GM19023 (cell line): ENCODE data around the gene BBOX1.
"Not testable (repeated sequence)": the region's sequence is repeated elsewhere in the genome, so short reads cannot be mapped to it uniquely, and the experiment has no call there.

Experiments
- ATAC-seq: cut with Tn5 transposase; IDR thresholded peaks from one replicate; pipeline ENCODE4 v1.9.1; 2021; ENCODE audit warnings: mild to moderate bottlenecking, moderate library complexity; ENCODE audit not compliant: unreplicated experiment

BBOX1 gene, protein sequence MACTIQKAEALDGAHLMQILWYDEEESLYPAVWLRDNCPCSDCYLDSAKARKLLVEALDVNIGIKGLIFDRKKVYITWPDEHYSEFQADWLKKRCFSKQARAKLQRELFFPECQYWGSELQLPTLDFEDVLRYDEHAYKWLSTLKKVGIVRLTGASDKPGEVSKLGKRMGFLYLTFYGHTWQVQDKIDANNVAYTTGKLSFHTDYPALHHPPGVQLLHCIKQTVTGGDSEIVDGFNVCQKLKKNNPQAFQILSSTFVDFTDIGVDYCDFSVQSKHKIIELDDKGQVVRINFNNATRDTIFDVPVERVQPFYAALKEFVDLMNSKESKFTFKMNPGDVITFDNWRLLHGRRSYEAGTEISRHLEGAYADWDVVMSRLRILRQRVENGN

DNA sequence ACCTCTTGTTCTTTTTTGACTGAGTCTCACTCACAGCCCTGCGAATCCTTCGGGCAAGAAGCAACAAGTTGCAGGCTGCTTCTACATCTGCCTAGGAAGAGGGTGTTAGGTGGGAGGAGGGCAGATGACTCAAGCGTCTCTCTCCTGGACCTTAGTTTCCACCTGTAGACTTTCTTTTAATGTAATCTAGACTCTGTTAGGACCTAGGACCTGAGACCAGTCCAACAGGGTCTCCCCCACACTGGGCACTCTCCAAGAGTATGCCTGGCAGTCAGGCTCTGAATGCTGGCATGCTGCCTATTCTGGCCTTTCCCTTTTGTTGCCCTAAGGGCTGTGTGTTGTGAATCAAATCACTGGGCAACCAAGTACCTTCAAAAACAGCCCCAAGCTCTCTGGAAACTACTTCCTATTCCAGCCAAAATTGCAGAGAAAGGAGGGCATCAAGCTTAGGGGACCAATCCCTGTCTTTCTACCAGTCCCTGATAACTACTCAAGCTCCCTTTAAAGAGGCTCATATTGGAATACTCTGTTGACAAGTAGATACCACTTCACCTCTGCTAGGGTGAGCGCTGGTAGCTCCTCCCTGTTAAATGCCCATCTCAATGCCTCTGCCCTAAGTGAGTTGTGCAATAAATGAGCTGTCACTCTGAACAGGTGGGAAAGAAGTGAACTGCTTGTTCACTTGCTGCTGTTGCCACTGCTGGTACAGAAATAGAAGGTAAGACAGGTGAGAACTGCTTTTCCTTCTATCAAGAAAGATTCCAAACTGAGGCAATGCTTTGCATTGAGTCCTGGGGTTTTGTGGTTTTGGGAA, at the start of gene BBOX1:
TSS of gene BBOX1 (plus strand) at position 514 of the 814 bp plus-strand sequence. CDS start 14,616 bp downstream, outside the sequence.
- no peak for ATAC-seq

DNA sequence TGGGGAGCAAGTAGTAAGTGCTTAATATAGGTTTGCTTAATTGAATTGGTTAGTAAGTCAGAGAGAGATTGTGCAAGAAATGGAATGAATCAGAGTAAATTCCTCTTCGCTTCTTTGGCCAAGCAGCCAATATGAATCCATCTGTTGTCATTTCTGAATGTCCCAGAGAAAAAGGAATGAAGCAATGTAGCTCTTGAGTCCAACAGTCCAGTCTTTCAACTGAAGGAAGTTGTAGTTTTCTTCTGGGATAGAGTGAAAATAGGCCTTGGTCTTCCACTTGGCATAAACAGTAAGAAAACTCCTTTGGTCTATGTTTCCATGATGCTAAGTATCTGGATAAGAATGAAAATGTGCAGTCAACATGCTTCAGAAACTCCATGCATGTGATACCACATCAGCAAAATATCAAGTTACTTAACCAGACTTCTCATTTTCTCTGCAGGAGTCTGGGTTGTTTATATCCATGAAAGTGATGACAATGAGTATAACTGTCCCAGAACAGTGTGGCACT, 48.5 kb upstream of the BBOX1 start:
- no peak for ATAC-seq

DNA sequence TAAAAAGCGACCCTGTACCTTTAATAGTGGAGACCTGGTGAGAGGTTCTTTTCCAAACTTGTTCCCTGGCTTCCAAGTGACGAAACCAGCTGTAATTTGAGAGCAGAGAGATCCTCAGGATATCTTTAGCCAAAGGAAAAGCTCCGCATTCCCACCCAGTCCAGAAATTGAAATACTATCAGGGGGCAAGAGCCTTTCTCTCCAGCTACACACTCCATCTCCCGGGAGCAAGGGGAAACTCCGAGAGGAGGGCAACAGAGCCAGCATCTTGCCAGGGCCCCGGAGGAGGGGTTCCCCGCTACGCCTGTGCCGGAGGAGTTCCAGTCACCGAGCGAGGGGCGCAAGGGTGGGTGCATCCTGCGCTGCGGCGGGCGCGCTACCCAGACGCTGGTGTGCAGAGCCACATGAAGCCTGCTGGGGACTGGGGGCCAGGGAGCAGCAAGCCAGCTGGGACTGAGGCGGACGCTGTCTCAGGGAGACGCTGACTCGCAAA, 46.6 kb upstream of the BBOX1 start, which contains the start of gene FIBIN:
TSS of gene FIBIN (plus strand) at position 148 of the 493 bp plus-strand sequence. CDS start 415 bp downstream, outside the sequence.
- ATAC-seq, result no peak

DNA sequence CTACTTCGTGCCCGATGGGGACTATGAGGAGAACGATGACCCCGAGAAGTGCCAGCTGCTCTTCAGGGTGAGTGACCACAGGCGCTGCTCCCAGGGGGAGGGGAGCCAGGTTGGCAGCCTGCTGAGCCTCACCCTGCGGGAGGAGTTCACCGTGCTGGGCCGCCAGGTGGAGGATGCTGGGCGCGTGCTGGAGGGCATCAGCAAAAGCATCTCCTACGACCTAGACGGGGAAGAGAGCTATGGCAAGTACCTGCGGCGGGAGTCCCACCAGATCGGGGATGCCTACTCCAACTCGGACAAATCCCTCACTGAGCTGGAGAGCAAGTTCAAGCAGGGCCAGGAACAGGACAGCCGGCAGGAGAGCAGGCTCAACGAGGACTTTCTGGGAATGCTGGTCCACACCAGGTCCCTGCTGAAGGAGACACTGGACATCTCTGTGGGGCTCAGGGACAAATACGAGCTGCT, 46.0 kb upstream of the BBOX1 start:
- ATAC-seq, result no peak

DNA sequence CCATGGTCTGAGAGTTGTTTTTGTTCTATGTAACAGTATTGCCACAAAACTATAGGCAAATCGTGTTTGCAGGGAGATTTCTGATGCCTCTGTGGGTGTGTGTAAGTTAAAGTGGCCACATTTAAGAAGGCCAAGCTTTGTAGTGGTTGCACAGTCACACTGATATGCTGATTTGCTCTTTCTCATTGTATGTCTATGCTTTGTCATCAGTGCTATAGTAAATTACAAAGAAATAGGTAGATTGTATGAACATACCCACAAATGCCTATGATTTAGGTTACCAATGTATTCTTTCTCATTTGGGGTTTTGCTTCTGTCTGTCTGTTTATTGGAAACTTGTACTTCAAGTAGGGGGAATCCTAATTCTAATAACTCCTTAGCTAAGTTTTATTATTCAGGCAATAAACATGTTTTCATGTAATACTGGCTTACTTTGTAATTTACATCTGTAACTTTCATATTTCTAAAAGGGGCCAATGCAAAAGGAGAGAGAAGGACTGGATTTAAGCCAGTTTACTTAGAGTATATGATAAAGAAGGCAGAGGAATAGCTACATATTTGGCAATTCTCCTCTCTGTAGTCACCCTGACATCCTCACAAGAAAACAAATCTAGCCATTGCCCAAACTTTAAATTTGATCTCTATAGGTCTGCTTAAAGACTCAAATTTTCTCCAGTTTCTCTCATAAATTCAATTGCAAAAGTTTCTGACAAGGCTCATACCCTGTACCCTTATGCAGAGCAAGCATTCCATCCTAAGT, 44.7 kb upstream of the BBOX1 start:
- ATAC-seq, result no peak

DNA sequence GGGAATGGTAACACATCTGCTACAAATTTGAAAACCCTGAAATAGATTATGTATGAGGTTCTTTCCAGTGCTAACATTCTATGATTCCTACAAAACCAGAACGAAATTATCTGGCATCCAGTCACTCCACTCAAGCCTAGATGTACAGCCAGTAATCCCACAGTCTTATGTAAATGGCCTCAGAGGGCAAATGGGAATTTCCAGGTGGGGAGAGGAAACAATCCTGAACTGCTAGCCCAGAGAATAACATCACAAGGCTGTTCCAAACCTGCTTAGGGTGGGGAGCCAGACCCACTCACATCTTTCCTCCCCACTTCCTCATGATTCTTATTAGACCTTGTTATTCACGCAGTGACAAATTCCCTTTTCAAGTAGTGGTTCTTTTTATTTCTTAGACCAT, 43.2 kb upstream of the BBOX1 start:
- ATAC-seq, result no peak

DNA sequence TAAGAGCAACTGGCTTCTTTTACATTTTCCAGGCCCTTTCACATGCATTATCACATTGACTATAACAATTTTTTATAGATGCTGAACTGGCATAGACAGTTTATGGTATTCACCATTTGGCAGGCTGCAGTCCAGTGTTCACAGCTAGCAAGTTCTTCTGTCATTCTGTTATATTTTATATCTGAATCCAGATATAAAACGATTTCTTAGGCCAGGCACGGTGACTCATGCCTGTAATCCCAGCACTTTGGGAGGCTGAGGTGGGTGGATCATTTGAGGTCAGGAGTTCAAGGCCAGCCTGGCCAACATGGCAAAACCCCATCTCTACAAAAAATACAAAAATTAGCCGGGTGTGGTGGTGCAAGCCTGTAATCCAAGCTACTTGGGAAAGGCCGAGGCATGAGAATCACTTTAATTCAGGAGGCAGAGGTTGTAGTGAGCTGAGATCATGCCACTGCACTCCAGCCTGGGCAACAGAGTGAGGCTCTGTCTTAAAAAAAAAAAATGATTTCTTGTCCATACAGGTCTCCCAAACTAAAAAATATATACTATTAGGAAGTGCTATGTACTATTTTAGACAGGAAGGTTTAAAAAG, 39.4 kb upstream of the BBOX1 start:
- not testable (repeated sequence) for ATAC-seq

DNA sequence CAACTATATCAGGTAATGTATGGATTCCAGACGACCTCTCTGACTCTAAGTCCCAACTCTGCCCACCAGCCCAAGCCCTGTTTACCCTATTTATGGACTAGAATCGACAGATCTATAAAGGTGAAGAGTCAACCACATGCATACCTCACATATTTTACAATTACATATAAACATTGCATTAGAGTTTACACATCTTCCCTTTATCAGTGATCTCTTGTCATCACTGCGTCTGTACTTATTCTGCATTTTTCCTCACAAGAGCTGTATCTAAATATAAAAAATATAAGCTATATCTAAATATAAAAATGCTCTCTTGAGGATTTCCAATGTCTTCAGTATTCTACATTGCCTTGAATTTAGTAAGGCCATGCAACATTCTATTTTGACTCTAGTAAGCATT, 38.2 kb upstream of the BBOX1 start:
- ATAC-seq, result no peak

DNA sequence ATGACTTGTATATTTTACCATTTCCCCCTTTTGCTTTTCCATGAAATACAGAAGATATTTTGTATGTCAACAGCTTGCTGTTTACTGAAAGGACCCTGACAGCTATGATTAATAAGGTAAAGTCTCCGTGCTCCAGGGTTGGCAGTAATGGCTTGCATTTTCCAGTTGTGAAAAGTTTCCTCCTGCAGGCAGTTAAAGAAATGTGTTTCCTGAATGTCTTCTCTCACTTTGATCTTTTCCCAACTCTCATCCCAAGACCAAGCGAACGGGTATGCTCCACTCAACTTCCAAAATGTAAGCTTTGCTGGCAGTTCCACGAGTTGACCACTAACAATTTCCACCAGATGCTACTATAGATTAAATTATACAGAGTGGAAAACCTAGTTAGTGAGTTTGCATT, 37.8 kb upstream of the BBOX1 start:
- ATAC-seq, result no peak

DNA sequence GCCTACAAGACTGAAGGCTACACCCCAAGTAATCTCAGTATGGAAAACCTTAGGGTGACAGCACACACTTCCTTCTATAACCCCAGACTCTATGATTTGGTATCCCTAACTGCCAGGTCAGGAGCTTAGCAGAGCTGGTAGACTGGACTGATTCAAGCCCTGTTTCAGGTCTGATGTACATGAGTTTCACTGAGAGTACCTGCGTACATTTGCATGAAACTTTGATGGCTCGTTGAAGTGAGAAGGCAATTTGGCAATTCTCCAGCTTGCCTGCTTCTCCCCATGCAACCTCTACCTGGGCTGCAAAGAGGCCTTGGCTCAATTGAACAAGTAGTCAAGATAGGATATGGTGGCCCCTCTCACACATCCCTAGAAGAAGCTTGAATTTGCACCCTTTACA, 36.5 kb upstream of the BBOX1 start:
- ATAC-seq, result no peak

DNA sequence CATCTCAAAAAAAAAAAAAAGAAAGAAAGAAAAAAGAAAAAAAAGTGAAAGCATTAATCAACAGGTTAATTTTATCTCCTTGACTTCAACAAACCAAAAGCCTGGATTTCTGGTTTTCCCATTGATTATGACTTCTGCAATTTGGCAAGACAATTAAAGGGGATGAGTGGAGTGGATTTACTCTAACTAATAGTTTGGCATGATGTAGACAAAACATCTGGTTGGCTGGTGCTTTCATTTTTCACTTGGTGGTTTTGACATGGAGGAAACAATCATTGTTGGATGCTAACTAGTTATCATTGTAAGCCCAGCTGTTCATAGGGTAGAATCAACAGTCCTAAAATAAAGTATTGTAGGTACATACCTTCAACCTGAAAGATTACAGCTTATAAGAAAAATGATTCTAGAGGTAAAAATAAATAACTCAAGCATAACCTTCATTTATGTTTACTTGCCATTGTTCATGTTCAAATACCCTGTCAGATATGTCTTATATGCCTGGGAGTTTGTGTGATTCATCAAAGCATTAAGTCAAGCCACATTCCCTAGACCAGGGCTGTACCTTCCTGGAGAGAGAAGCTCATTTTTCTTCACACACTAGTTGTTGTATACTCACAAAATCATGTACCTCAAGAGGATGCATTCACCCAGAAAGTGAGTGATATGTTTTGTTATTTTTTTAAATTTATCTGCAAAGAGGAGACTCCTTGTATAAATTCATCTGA, 31.6 kb upstream of the BBOX1 start:
- ATAC-seq, result no peak

DNA sequence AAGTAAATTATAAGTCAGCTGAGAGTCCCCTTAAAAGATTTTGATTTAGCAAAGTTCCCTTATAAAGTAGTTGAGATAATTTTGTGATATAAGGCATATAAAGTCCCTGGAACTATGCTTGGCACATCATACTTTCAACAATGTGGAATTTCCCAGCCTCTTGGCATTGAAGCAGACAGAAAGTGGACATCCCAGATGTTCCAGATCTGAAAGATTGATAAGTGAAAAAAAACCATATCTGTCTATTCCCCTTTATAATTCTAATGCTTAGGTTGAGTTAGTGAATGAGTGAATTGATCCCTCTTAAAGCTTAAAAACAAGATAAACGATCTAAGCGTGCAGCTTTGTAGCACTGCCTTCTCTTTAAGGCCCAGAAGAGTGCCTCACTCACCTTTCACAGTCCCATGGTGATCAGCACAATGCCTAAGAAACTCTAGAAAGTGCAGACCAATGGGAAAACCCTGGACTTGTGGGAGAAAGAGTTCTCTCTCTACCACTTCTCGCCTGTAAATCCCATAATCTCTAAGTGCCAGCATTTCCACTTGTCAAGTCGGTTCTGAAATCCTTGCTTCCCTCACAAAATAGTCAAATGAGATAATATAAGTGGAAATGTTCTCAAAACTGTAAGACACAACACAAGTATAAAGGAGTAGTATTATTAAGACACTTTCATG, 28.9 kb upstream of the BBOX1 start:
- ATAC-seq, result no peak

DNA sequence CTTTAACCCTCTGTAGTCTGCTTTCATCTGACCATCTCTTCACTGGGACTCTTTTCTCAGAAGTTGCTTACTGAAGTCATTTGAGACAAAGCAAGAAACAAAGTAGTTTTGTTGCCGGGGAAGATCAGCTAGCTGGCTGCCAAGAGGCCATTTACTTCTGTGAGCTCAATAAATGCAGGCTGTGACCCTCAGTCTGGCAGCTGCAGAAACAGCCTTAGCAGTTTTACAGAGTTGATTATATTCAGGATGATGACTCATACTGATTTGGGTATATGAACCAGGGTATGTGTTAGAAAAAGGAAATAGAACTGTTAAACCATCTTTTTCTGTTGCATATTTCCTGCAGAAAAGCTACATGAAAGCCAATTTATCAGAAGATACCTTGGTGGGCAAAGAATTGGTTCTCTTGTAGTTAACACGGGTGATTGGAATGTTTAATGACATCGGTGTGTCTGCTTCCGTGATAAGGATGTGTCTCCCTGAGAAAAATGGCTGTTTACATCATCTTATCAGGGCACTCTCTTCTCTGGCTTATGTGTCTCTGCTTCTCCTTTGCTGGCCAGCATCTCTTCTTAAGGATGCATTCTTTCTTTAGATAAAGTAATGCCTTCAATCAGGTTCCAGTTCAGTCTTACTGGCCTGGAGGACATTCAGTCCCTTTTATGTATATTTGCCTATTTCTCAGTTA, 28.2 kb upstream of the BBOX1 start:
- ATAC-seq, result no peak

DNA sequence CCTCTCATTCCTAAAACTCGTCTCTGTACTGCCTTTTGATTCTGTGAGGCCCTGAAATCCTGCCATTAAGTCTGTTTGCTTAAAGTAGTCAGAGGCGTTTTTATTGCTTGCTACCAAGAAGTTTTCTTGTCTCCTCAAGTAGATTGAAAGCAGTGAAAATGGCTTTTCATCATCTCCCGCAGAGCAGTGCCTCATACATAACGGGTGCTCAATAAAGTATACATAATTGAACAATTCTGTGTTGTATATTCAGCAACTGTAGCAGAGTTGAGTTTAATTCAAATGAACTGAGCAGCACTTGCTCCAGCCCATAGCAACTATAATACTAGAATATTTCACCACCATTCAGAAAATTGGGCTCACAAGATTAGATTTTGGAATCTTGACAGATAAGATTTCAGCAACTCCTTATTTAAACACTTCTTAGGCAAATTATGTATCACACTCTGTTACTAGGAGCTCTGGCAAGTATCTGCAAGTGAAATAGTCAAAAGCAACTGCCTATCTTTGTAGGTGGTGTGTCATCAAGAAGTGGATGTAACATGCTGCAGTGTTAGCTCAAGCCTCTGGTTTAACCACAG, 26.7 kb upstream of the BBOX1 start:
- ATAC-seq, result no peak

DNA sequence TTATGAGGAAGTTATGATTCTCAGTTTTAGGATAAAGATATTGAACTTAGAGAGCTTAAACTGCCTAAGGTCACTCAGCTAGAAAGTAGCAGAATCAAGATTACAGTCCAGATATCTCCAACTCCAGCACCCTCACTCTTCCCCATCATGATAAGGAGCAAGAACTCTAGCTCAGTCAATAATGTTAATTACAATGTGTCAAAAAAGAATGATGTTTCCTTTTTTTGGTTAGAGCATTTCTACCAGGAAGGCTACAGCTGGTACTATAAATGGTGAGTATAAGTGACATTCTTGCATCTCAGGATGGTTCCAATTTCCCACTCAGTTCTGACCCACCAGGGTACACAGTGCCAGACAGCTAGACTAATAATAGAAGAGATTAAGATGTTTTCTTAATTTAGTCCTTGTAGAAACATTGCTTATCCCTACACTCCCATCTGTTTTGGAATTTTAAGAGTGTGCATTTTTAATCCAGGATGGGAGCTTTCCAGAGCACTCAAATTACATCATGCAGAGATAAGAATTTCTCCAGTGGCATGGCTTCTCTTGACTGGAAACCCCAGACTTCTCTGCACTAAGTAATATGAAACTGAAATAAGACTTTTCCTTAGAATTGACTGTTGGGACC, 21.6 kb upstream of the BBOX1 start:
- ATAC-seq, result no peak

DNA sequence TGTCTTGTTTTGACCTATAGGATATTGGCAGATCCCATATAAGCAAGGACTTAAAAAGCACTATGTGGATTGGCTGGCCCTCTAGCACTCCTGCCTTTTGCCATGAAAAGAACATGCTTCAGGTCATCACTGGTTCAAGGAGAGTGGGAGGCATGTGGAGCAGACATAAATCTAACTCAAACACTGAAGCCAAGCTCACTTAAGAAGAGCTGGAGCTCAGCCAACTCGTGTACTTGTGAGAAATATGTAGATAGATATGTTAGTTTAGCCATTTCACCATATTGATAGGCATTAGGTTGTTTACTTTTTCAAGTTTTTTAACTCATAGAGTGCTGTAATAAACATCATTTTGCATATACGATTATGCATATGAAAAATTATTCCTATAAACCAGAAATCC, 19.9 kb upstream of the BBOX1 start:
- ATAC-seq, result no peak

DNA sequence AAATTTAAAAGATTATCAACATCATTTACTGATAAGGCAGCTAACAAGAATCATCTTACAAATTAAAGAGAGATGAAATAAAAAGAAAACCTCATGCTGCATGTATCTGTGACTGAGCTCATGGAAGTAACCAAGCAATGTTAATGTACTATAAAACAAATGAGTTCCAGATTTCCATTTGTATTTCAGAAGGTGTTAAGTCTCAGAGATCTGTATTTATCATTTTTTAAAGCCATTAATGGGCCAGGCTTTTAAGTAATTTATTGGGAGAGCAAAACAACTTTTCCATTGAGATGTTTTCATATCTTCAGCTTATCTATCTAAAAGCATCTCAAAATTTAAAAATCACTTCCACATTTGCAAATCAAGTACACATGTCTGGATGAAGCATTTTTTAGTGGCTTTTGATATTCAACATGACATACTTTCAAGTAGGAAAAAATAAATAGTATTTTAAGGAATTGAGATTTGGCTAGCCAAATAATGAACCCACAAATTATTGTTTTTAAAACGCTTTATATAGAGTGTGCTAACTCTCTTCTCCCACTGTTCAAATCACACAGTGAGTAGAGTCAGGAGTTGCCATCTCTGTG, 17.9 kb upstream of the BBOX1 start:
- ATAC-seq, result no peak
